Lower lobe of right lung (tissue), 2 donors: ENCODE measurements around the gene HP1BP3. TPM values are rescaled to one million over a fixed set of nuclear protein-coding genes. Genes with fewer than 3 reads are reported as not detected.

Experiments
- ATAC-seq, 2 donors: fragments of 200-7000 bp; cut with Tn5 transposase; one replicate each; pipeline ENCODE4 v1.9.1; 2020 to 2022; ENCODE audit warnings: mild to moderate bottlenecking in 2 of 2, moderate library complexity in 2 of 2
- DNase-seq: peaks from one replicate; pipeline ENCODE4 v3.0.0-alpha.2; 2020
- H3K27ac ChIP-seq: fragments of 200-600 bp; one replicate; pipeline ENCODE4 v1.8.0; 2022
- H3K27me3 ChIP-seq: fragments of 200-600 bp; one replicate; pipeline ENCODE4 v1.8.0; 2022; ENCODE audit warnings: low read depth
- H3K36me3 ChIP-seq: fragments of 200-600 bp; one replicate; pipeline ENCODE4 v1.8.0; 2022; ENCODE audit warnings: mild to moderate bottlenecking
- H3K4me1 ChIP-seq: fragments of 200-600 bp; one replicate; pipeline ENCODE4 v1.8.0; 2022
- H3K4me3 ChIP-seq: fragments of 200-600 bp; one replicate; pipeline ENCODE4 v1.8.0; 2022; ENCODE audit warnings: mild to moderate bottlenecking
- H3K9me3 ChIP-seq: fragments of 200-600 bp; one replicate; pipeline ENCODE4 v1.8.0; 2022
- intact Hi-C: fragments of 100-400 bp; cut with DNase I; formaldehyde crosslinking; loops from one replicate; pipeline ENCODE4 v1.11.0; 2022
- total RNA-seq: library from RNA; stranded (reverse); fragmentation: NEBNext Ultra II Directional; extraction: Animal tissue kit (Norgen Biotek cat#: 25700); gene quantifications from one replicate; pipeline ENCODE4 v1.2.1, GENCODE V29; 2021
- TF ChIP-seq, protein P1 (sequence below): fragments of 200-600 bp; IDR thresholded peaks from one replicate; pipeline ENCODE4 v1.8.0; 2022; ENCODE audit warnings: antibody characterized with exemption, mild to moderate bottlenecking
- donor health status: DM: no; HTN: yes; CAD: no; lungs with severe emphysema.

Gene HP1BP3
- total RNA-seq, 1 donor from 2014 or later: 253 TPM

DNA sequence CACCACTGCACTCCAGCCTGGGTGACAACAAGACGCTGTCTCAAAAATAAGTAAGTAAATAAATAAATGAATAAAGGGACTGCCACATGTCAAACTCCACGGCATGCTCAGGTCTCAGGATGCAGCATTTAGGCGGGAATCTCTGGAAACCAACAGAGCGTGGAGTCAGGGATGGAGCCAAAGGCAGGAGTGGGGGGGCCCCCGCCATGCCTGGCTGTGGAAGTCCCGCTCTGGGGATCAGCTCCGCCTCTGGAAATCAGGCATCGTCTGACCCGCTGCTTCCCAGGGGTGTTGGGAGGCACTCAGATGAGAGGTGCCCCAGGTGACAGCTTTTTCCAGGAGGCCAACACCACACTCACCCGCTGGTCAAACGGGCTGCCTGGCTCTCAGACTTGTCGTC, 89.5 kb downstream of the HP1BP3 start:
- intact Hi-C loops: no loop called here
- H3K36me3 ChIP-seq: no peaks in the 10 kb centered on the region

DNA sequence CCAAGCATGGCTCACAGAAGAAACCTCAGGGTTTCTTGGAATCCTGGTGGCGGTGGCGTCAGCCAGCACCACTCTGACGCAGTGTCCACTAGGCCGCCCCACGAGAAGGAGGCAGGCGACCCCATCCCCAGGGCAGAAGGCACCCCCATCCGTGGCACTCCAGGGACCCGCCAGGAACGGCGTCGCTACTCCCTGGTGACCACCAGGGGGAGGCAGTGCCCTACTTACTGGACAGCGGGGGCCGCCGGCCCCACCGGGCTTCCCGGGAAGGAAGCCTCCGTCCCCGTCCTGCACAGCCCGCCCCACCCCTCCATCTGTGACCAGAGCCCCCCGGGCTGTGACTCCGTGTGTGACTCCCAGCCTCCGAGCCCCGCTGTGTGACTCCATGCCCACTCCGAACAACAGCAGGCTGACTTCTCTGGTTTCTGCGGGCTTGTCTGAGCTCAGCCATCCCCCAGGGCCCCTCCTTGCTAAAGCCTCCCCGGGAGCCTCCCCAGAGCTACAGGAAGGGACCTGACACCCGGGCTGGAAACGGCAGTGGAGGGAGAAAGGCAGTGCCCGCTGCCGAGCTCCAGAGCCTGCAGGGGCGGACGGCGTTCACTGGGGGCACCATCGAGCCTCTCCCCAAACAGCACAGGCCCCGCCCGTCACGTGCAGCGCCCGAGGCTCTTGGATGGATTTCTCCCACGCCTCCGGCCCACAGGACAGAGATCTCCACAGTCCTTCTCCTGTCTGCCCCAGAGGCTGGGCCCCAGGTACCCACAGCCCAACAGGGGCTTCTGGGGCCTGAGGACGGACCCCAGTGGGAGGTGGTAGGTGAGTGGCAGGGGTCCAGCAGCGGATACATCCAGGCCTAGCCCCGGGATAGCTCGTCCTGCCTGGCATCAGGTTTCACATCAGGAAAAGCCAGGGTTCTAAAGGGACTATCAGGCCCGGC, 90.4 kb downstream of the HP1BP3 start:
- TF ChIP-seq, protein P1, sequence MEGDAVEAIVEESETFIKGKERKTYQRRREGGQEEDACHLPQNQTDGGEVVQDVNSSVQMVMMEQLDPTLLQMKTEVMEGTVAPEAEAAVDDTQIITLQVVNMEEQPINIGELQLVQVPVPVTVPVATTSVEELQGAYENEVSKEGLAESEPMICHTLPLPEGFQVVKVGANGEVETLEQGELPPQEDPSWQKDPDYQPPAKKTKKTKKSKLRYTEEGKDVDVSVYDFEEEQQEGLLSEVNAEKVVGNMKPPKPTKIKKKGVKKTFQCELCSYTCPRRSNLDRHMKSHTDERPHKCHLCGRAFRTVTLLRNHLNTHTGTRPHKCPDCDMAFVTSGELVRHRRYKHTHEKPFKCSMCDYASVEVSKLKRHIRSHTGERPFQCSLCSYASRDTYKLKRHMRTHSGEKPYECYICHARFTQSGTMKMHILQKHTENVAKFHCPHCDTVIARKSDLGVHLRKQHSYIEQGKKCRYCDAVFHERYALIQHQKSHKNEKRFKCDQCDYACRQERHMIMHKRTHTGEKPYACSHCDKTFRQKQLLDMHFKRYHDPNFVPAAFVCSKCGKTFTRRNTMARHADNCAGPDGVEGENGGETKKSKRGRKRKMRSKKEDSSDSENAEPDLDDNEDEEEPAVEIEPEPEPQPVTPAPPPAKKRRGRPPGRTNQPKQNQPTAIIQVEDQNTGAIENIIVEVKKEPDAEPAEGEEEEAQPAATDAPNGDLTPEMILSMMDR: peak; percentile 93
- no peaks in the 10 kb centered on the region for H3K27me3 ChIP-seq
- H3K27ac ChIP-seq: peak overlapping the region; percentile 76
- peak overlapping the region; percentile 64 for H3K4me3 ChIP-seq
- intact Hi-C loops: no loop called here
- no peaks in the 10 kb centered on the region for H3K4me1 ChIP-seq
- ATAC-seq: peak; percentile 94 to 95
- no peaks in the 10 kb centered on the region for H3K9me3 ChIP-seq
- DNase-seq: peak; percentile 88
- H3K36me3 ChIP-seq: no peaks in the 10 kb centered on the region

More for the DNA sequence above, 89.5 kb downstream of the HP1BP3 start:
- DNase-seq (no peak), ATAC-seq (no peak)
- Histone ChIP-seq H3K27me3 (no peaks in the 10 kb centered on the region), H3K9me3 (no peaks in the 10 kb centered on the region), H3K27ac (no peak overlapping the region), H3K4me1 (no peaks in the 10 kb centered on the region), H3K4me3 (no peak overlapping the region)
- TF ChIP-seq, protein P1: no peak

DNA sequence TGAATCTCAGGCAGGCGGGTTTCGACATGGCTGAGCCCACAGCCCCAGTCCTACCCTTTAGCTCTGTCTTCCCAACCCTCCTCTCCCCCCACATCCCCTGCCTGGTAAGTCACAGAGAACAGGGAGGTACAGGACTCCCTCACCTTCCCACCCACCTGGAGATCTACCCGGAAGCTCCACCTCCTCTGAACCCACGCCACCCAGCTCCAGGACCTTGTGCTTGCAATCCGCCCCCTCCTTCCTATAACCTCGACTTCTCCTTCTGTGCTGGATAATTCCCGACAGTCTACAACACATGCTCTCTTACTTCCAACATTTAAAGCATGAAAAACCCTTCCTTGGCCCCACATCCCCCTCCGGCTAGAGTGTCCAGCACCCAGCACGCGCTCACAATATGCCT, 91.6 kb downstream of the HP1BP3 start:
- H3K4me1 ChIP-seq: no peaks in the 10 kb centered on the region
- TF ChIP-seq, protein P1: no peak
- no peaks in the 10 kb centered on the region for H3K9me3 ChIP-seq
- H3K4me3 ChIP-seq: no peak overlapping the region
- intact Hi-C loops: no loop called here
- no peaks in the 10 kb centered on the region for H3K36me3 ChIP-seq
- DNase-seq (no peak), ATAC-seq (no peak)
- H3K27ac ChIP-seq: no peak overlapping the region
- no peaks in the 10 kb centered on the region for H3K27me3 ChIP-seq

DNA sequence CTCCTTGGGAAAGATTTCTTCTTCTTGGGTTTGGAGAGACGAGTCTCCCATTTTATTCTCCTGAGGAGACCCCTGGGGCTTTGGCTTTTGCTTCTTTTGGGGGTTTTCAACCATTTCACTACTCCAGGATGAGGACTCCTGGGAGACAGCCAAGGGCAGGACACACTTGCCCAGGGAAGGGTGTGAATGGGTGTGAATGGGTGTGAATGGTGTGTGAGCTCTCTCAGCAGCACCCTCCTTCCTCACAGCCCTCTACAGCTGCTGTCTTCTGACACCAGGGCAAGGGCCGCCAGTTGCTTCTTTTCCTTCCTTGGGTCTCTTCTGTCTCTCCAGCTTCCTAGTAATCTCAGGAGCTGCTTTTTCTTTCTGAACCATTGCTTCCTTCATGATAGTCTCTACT, 93.5 kb downstream of the HP1BP3 start:
- Histone ChIP-seq H3K27me3 (no peaks in the 10 kb centered on the region), H3K36me3 (no peaks in the 10 kb centered on the region), H3K4me1 (no peaks in the 10 kb centered on the region), H3K4me3 (no peak overlapping the region), H3K27ac (no peak overlapping the region), H3K9me3 (no peaks in the 10 kb centered on the region)
- intact Hi-C loops: no loop called here
- no peak for DNase-seq
- TF ChIP-seq, protein P1: no peak
- no peak for ATAC-seq

Other genes starting within 250 kb of the HP1BP3 start
- 0.38 TPM for gene FAM43B, start 234.7 kb downstream of the HP1BP3 start, total RNA-seq
- 5.3 TPM for gene CDA, start 198.2 kb downstream of the HP1BP3 start, total RNA-seq
- 57.2 TPM for gene PINK1, start 153.8 kb downstream of the HP1BP3 start, total RNA-seq
- 148 TPM for gene DDOST, start 125.9 kb downstream of the HP1BP3 start, total RNA-seq
- gene KIF17, start 69.3 kb downstream of the HP1BP3 start, total RNA-seq: 8.4 TPM
- gene SH2D5, start 54.6 kb downstream of the HP1BP3 start, total RNA-seq: not detected